HUES6 (cell line): ENCODE measurements around the gene ANO4.
"Not testable (repeated sequence)": the region's sequence is repeated elsewhere in the genome, so short reads cannot be mapped to it uniquely, and the experiment has no call there.

Experiments used
- H3K27ac ChIP-seq: 2 replicates; pipeline ENCODE4 v1.7.0; 2013; ENCODE audit warnings: low read depth, mild to moderate bottlenecking, low read length, inconsistent platforms
- H3K27me3 ChIP-seq: 2 replicates; pipeline ENCODE4 v1.6.1; 2013; ENCODE audit warnings: low read length; ENCODE audit not compliant: control insufficient read depth, insufficient read depth
- H3K36me3 ChIP-seq: 2 replicates; pipeline ENCODE4 v1.6.1; 2013; ENCODE audit warnings: low read length; ENCODE audit not compliant: control insufficient read depth, insufficient read depth
- H3K4me1 ChIP-seq: 2 replicates; pipeline ENCODE4 v1.6.1; 2013; ENCODE audit warnings: low read length; ENCODE audit not compliant: control insufficient read depth, insufficient read depth
- H3K4me3 ChIP-seq: 2 replicates; pipeline ENCODE4 v1.5.1; 2013; ENCODE audit warnings: low read depth, low read length
- H3K9ac ChIP-seq: one replicate; pipeline ENCODE4 v1.6.1; 2013; ENCODE audit warnings: mild to moderate bottlenecking, low read length
- H3K9me3 ChIP-seq: 2 replicates; pipeline ENCODE4 v1.6.1; 2013; ENCODE audit warnings: low read depth, low read length; ENCODE audit not compliant: control insufficient read depth, insufficient read depth

ANO4 gene

GRCh38 chr12:100989509-100989908, 194.9 kb downstream of the ANO4 start:
- not testable (repeated sequence) for H3K4me3 ChIP-seq, H3K9me3 ChIP-seq, H3K27ac ChIP-seq, H3K36me3 ChIP-seq, H3K27me3 ChIP-seq, H3K9ac ChIP-seq
- H3K4me1 ChIP-seq = peaks cover 18% of the 10 kb centered on the region

DNA sequence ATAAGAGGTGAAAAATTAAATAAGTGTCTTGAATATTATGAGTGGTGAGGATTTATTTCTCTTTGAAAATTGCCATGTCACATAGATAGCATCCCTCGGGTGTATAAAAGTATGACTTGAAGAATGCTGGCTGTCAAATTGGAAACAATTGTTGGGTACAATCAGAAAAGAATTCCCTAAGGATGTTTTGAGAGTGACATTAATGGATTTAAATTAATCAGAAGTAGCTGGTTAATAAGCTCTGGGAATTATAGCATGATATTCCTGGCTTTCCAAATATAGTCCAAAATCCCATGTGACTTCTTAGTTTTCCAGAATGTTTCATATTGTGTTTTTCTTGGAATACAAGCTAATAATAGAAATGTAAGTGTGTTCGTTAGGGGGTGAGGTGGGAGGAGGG, 196.5 kb downstream of the ANO4 start:
- no peak overlapping the region for H3K4me3 ChIP-seq
- no peaks in the 10 kb centered on the region for H3K36me3 ChIP-seq
- H3K9me3 ChIP-seq = no peaks in the 10 kb centered on the region
- no peak overlapping the region for H3K27ac ChIP-seq
- peaks cover 18% of the 10 kb centered on the region for H3K4me1 ChIP-seq
- no peak overlapping the region for H3K9ac ChIP-seq
- H3K27me3 ChIP-seq = no peaks in the 10 kb centered on the region

- Histone ChIP-seq H3K27ac (no peak overlapping the region), H3K4me3 (no peak overlapping the region), H3K36me3 (no peaks in the 10 kb centered on the region), H3K27me3 (no peaks in the 10 kb centered on the region), H3K9me3 (no peaks in the 10 kb centered on the region), H3K4me1 (peaks cover 12% of the 10 kb centered on the region), H3K9ac (no peak overlapping the region)
Measured at GRCh38 chr12:100992194-100992593, 197.6 kb downstream of the ANO4 start.

- Histone ChIP-seq H3K27ac (no peak overlapping the region), H3K4me3 (no peak overlapping the region), H3K4me1 (no peaks in the 10 kb centered on the region), H3K9ac (no peak overlapping the region), H3K27me3 (no peaks in the 10 kb centered on the region), H3K9me3 (no peaks in the 10 kb centered on the region), H3K36me3 (no peaks in the 10 kb centered on the region)
Measured at GRCh38 chr12:100993916-100994450, 199.4 kb downstream of the ANO4 start.

DNA sequence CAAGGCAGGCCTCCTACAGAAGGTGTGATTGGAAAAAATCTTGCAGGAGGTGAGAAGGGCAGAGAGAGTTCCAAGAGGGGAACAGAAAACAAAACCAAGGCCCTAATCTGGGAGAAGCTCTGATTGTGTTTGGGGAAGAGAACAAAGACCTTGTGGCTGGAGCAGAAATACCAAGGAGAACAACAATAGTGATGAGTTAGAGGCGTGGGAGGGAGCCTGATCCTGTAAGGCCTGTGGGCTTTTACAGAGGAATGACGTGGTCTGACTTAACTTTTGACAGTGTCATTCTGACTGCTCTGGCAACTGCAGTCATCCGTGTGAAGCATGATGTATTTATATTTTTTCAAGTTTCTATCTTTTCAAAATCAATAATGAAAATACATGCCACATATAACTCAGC, 200.6 kb downstream of the ANO4 start:
- H3K9me3 ChIP-seq = no peaks in the 10 kb centered on the region
- no peak overlapping the region for H3K27ac ChIP-seq
- H3K9ac ChIP-seq = no peak overlapping the region
- H3K4me1 ChIP-seq = no peaks in the 10 kb centered on the region
- no peaks in the 10 kb centered on the region for H3K36me3 ChIP-seq
- no peak overlapping the region for H3K4me3 ChIP-seq
- no peaks in the 10 kb centered on the region for H3K27me3 ChIP-seq

GRCh38 chr12:100995771-100996170, 201.2 kb downstream of the ANO4 start:
- Histone ChIP-seq H3K9me3 (no peaks in the 10 kb centered on the region), H3K27ac (no peak overlapping the region), H3K4me1 (no peaks in the 10 kb centered on the region), H3K27me3 (no peaks in the 10 kb centered on the region), H3K9ac (no peak overlapping the region), H3K36me3 (no peaks in the 10 kb centered on the region), H3K4me3 (no peak overlapping the region)

DNA sequence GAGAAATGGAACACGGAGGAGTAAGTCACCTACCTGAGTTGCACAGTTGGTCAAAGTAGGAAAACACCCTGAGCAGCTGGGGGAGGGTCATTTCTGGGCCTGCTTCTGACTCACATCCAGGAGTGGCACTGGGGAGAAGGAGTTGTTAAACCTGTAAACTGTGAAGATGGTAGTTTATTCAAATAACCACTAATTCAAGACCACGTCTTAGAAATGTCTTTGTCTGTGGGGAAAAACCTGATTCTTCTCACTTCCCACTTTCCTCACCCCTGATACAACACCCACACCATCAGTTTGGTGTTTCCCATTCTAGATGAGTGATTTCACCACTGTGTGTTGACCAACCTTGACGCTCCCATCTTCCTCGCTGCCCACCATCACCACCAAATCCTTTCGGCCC, 207.1 kb downstream of the ANO4 start:
- H3K4me1 ChIP-seq = no peaks in the 10 kb centered on the region
- H3K36me3 ChIP-seq = no peaks in the 10 kb centered on the region
- no peak overlapping the region for H3K9ac ChIP-seq
- no peak overlapping the region for H3K4me3 ChIP-seq
- no peaks in the 10 kb centered on the region for H3K27me3 ChIP-seq
- no peaks in the 10 kb centered on the region for H3K9me3 ChIP-seq
- H3K27ac ChIP-seq = no peak overlapping the region

DNA sequence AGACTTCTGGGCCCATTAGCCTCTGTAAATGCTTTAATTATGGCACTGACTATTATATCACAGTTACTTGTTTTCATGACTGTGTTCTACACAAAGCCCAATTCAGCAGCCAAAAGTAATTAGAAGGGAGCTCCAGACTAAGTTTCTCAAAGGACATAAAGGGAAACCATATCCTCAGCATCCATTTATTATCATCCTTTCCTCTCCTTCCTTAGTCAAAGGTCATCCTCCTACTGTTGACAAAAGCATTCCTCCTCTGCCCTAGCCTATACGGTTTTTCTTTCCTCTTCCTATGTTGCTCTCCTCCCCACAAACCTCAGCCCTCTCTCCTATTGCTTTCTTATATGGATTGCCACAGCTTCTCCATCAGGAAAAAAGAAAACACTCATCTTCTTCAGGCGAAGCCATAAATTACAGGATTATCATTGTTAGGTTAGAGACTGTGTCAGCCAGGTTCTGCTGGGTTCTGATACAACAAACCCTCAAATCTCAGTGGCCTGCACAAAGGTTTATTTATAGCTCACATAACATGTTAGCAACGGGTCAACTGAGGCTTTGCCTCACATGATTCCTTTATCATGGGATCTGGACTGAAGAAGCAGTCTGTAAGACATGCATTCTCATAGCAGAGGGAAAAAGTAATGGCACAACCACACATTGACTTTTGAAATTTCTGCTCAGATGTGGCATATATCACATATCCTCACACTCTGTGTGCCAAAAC, 208.3 kb downstream of the ANO4 start:
- no peaks in the 10 kb centered on the region for H3K9me3 ChIP-seq

GRCh38 chr12:101004898-101005297, 210.3 kb downstream of the ANO4 start:
- H3K27me3 ChIP-seq = no peaks in the 10 kb centered on the region
- no peak overlapping the region for H3K4me3 ChIP-seq
- no peaks in the 10 kb centered on the region for H3K36me3 ChIP-seq
- H3K27ac ChIP-seq = no peak overlapping the region
- H3K4me1 ChIP-seq = no peaks in the 10 kb centered on the region
- H3K9me3 ChIP-seq = peaks cover 9% of the 10 kb centered on the region
- H3K9ac ChIP-seq = no peak overlapping the region

More for the DNA sequence above, 208.3 kb downstream of the ANO4 start:
- H3K27ac ChIP-seq = no peak overlapping the region
- no peaks in the 10 kb centered on the region for H3K36me3 ChIP-seq
- no peaks in the 10 kb centered on the region for H3K27me3 ChIP-seq
- no peak overlapping the region for H3K4me3 ChIP-seq
- H3K4me1 ChIP-seq = no peaks in the 10 kb centered on the region
- H3K9ac ChIP-seq = no peak overlapping the region

GRCh38 chr12:101009274-101009673, 214.7 kb downstream of the ANO4 start:
- H3K36me3 ChIP-seq = no peaks in the 10 kb centered on the region
- H3K9ac ChIP-seq = no peak overlapping the region
- H3K27ac ChIP-seq = no peak overlapping the region
- no peaks in the 10 kb centered on the region for H3K27me3 ChIP-seq
- H3K9me3 ChIP-seq = peaks cover 9% of the 10 kb centered on the region
- H3K4me1 ChIP-seq = no peaks in the 10 kb centered on the region
- no peak overlapping the region for H3K4me3 ChIP-seq

DNA sequence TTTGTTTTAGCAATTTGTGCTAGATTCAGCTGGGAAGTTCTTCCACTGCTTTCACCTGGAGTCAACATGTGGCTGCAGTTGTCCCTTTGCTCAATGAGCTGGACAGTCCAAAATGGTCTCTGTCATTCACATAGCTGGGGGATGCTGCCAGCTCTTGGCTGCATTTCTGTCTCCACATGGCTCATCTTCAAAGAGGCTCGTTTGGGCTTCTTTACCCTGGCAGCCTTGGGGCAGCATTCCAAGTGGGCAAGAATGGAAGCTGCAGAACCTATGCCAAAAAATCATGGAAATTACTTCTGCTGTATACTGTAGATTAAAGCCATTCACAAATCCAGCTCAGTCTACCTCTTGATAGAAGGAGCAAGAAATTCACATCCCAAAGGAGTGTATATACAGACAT, 216.3 kb downstream of the ANO4 start:
- Histone ChIP-seq H3K27ac (no peak overlapping the region), H3K9me3 (peaks cover 9% of the 10 kb centered on the region), H3K4me1 (no peaks in the 10 kb centered on the region), H3K9ac (no peak overlapping the region), H3K4me3 (no peak overlapping the region), H3K27me3 (no peaks in the 10 kb centered on the region), H3K36me3 (no peaks in the 10 kb centered on the region)
